ENCODE results near the gene ERLEC1.

The ERLEC1 gene

DNA sequence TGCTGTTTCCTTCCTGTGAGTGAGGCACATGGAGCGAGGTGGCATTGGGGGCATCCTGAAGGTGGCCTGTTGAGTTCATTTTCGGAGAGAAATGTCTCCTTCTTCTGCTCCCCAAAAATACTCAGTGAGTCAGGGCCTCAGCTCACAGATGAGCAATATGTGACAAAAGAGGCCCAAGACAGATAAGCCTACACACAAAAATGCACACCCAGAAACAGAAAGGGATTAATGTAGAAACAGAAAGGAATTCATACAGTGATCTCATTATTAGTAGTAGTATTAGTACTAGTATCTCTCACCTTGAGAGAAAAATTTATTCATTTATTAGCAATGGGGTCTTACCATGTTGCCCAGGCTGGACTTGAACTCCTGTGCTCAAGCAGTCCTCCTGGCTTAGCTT is 67.8 kb downstream of the ERLEC1 start:
- no peak for DNase-seq
- no peaks in the 10 kb centered on the region for H3K4me1 ChIP-seq
- TF ChIP-seq, protein P1, sequence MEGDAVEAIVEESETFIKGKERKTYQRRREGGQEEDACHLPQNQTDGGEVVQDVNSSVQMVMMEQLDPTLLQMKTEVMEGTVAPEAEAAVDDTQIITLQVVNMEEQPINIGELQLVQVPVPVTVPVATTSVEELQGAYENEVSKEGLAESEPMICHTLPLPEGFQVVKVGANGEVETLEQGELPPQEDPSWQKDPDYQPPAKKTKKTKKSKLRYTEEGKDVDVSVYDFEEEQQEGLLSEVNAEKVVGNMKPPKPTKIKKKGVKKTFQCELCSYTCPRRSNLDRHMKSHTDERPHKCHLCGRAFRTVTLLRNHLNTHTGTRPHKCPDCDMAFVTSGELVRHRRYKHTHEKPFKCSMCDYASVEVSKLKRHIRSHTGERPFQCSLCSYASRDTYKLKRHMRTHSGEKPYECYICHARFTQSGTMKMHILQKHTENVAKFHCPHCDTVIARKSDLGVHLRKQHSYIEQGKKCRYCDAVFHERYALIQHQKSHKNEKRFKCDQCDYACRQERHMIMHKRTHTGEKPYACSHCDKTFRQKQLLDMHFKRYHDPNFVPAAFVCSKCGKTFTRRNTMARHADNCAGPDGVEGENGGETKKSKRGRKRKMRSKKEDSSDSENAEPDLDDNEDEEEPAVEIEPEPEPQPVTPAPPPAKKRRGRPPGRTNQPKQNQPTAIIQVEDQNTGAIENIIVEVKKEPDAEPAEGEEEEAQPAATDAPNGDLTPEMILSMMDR (IDR thresholded peaks at IDR 0.05; ENCODE audit: low read depth, low read length): no peak
- H3K27me3 ChIP-seq: no peaks in the 10 kb centered on the region
- no peak overlapping the region for H3K4me3 ChIP-seq (ENCODE audit: low read depth, low read length)
- H3K36me3 ChIP-seq: no peaks in the 10 kb centered on the region
- no peaks in the 10 kb centered on the region for H3K9me3 ChIP-seq

DNA sequence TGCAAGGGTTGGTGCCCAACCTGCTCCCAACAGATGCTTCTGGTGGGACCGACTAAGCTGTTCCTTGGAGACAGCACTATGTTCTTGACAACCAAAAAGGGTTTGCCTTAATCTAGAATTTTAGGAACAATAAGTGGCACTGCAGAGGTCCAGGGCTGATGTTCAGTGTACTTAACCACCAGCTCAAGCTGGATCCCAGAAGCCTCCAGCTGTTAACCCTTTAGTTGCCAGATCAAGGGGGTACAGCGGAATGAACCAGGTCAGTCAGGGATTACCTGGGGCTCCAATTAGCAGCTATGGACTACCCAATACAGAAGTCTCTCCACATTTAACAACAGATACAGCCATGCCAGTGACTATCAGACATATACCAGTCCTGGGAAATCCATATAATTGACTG is 69.4 kb downstream of the ERLEC1 start:
- Histone ChIP-seq H3K9me3 (no peaks in the 10 kb centered on the region), H3K27me3 (no peaks in the 10 kb centered on the region), H3K36me3 (no peaks in the 10 kb centered on the region), H3K4me1 (no peaks in the 10 kb centered on the region), H3K4me3 (ENCODE audit: low read depth, low read length) (no peak overlapping the region)
- TF ChIP-seq, protein P1 (IDR thresholded peaks at IDR 0.05; ENCODE audit: low read depth, low read length): no peak
- DNase-seq: no peak

DNA sequence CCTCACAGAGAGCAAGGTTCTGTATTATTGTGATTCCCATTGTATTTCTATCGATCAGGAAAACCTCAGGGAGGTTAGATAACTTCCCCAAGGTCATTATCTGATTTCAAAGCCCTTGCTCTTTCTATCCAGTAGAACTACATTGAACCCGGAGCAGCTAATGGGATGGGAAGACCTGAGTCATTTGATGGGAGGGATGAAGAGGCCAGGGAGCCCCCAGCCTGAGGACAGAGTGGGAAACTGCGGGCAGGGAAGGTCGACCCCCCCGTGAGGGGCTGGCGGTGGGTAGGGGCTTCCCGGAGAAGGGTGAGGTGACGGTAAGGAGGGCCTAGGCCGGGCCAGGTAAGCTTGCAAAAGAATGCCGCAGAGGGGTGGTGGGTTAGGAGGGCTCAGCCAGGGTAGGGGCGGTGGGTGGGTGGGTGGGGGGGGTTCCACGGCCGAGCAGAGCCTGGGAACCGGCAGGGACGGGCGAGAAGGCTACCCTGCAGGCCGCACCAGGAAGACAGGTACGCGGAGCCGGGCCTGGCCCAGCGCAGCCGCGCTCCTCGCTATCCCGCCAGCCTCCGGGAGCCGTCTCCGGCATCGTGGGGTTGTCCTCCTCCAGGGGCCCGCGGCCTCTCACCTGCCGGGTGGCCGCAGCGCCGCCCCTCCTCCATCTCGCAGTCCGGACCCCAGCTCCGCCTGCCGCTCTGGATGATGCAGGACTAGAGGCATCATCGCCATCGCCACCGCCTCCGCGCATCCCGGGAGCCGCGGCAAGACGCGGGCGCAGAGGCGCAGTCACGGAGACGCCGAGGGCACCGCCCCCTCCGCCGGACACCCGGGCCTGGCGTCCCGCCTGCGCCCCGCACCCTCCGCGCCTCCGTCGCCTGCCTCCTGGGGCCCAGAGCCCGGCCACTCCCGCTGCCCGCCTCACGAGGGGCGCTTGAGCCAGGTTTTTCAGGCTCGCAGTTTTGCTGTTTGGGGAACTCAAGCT is 72.7 kb downstream of the ERLEC1 start, which contains the start of gene GPR75:
GPR75 (minus strand) TSS at position 762 of the 976 bp plus-strand sequence. CDS start 5,211 bp downstream, outside the sequence.
- Histone ChIP-seq H3K36me3 (no peaks in the 10 kb centered on the region), H3K27me3 (no peaks in the 10 kb centered on the region), H3K9me3 (no peaks in the 10 kb centered on the region), H3K4me3 (ENCODE audit: low read depth, low read length) (no peak within 1 kb of the TSS), H3K4me1 (no peaks in the 10 kb centered on the region)
- TF ChIP-seq, protein P1 (IDR thresholded peaks at IDR 0.05; ENCODE audit: low read depth, low read length): no peak
- DNase-seq: no peak

DNA sequence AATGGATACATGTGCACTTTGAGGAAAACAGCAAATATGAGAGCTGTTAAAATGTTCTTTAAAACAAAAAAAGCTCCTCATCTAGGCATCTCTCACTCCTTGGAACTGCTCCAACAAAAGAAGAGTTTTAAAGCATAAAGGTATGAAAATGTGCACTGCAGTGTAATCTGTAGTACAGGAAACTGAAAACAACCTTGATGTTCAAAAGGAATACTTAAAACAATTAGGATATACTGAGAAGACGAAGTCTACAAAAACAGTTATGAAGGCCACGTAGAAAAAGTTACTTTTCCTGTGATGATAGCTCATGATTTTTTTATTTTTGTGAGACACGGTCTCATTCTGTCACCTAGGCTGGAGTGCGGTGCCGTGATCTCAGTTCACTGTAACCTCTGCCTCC is 75.0 kb downstream of the ERLEC1 start:
- no peaks in the 10 kb centered on the region for H3K4me1 ChIP-seq
- TF ChIP-seq, protein P1 (IDR thresholded peaks at IDR 0.05; ENCODE audit: low read depth, low read length): no peak
- H3K4me3 ChIP-seq (ENCODE audit: low read depth, low read length): no peak overlapping the region
- no peaks in the 10 kb centered on the region for H3K9me3 ChIP-seq
- H3K27me3 ChIP-seq: no peaks in the 10 kb centered on the region
- peaks cover 5% of the 10 kb centered on the region for H3K36me3 ChIP-seq
- DNase-seq: no peak

DNA sequence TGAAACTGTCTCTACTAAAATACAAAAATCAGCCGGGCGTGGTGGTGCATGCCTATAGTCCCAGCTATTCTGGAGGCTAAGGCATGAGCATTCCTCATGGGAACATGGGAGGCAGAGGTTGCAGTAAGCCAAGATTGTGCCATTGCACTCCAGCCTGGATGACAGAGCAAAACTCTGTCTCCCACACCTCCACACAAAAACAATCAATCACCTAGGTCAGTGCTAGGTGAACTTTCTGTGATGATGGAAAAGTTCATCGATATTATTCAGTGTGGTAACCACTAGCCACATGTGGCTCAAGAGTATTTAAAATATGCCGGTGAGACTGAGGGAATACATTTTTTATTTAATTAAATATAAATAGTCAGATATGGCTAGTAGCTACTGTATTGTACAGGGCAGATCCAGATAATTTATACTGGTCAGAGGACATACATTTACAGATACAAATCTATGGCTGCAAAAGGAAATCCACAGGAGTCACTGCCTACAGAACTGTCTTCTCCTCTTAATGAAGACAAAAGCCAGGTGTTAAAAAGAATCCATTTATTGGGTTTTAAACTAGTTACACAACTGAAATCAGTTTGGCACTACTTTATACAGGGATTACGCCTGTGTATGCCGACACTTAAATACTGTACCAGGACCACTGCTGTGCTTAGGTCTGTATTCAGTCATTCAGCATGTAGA is 76.8 kb downstream of the ERLEC1 start:
- H3K4me3 ChIP-seq (ENCODE audit: low read depth, low read length): no peak overlapping the region
- H3K36me3 ChIP-seq: peaks cover 5% of the 10 kb centered on the region
- no peaks in the 10 kb centered on the region for H3K27me3 ChIP-seq
- DNase-seq: no peak
- H3K4me1 ChIP-seq: no peaks in the 10 kb centered on the region
- H3K9me3 ChIP-seq: no peaks in the 10 kb centered on the region
- TF ChIP-seq, protein P1 (IDR thresholded peaks at IDR 0.05; ENCODE audit: low read depth, low read length): no peak

Measured in BE2C (cell line).